NCI-H2029 treated with DMSO at 0.1 percent for 48 hours (cell line): ENCODE data around the gene ZNF212.
"Not testable (repeated sequence)": the region's sequence is repeated elsewhere in the genome, so short reads cannot be mapped to it uniquely, and the experiment has no call there.

Source experiments
- DNase-seq: peaks from one replicate; lab custom pipeline; 2025; lab: John Stamatoyannopoulos, UW

The ZNF212 gene

DNA sequence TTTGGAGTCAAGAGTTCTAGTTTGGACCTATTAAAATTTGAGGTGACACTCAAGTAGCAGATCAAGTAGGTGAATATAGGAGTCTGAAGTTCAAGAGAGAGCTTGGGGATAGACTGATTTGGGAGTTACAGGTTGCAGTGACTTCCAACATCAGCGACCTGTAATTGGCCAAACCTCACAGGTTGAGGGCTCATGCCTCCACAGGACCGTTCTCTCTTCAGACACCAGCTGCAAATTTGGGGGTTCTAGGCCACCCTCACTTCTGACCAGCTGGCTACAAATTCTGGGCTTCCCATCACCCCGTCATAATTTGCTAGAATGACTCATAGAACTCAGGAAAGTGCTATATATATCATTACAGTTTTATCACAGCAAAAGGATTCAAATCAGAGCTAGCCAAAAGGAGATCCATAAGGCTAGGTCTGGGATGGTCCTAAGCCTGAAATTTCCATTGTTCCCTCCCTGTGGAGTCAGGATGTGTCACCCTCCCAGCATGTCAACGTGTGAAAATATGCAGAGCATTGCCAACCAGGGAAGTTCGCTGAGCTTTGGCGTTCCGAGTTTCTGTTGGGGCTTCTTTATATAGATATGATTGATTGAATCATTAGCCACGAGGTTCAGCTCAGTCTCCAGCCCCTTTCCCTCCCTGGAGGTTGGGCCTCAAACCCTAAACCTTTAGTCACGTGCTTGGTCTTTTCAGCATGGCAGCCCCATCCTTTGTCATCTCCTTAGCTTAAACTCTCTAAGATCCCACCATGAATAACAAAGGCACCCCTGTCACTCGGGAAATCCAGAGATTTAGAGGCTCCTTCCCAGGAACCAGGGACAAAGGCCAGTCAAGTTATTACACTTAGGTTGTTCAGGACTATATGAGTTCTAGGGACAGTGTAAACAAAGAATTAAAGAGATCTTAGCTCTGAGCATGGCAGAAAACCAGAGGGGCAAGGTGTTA is 20.7 kb upstream of the ZNF212 start:
- DNase-seq = no peak

DNA sequence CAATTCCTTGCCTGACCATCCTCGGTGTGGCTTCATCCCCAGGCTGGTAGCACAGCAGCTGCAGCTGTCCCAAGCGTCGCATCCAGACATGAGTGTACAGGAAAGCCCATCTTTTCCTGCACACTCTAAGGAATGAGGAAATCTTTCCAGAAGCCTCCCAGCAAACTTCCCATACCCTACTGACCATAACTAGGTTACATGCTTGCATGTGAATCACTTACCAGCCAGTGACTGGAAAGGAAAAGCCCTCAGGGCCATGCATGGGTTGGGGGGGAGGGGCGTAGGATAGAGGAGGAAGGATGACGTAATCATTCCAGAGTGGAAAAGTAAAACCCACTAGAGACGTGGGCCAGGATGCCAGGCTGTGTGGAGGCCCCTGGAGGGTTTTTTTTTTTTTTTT is 18.9 kb upstream of the ZNF212 start:
- DNase-seq = no peak

DNA sequence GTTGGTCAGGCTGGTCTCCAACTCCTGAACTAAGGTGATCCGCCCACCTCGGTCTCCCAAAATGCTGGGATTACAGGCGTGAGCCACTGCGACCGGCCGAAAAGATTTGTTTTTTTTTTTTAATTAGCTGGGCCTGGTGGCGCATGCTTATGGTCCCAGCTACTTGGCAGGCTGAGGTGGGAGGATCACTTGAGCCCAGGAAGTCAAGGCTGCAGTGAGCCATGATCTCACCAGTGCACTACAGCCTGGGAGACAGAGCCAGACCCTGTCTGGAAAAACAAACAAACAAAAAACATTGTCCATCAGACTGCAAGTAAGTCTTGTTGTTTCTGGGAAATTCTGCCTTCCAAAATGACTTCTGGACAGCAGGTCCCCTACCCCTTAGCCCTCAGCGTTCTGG is 16.3 kb upstream of the ZNF212 start:
- DNase-seq = no peak

DNA sequence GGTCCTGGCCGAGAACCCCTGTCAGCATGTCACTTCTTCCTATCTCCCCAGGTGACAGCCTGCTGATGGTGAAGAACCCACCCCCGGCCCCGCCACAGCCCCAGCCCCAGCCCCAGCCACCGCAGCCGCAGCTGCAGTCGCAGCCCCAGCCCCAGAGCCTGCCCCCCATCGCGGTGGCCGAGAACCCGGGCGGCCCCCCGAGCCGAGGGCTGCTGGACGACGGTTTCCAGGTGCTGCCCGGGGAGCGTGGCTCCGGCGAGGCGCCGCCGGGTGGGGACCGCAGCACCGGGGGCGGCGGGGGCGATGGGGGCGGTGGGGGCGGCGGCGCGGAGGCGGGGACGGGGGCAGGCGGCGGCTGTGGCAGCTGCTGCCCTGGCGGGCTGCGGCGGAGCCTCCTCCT is 15.7 kb upstream of the ZNF212 start:
- no peak for DNase-seq

DNA sequence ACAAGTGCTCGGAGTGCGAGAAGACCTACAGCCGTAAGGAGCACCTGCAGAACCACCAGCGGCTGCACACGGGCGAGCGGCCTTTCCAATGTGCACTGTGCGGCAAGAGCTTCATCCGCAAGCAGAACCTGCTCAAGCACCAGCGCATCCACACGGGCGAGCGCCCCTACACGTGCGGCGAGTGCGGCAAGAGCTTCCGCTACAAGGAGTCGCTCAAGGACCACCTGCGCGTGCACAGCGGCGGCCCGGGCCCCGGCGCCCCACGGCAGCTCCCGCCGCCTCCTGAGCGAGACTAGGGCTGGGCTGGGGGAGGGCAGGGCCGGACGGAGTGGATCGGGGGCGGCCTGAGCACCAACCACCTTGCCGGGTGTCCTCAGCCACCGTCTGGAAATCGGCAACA is 15.1 kb upstream of the ZNF212 start:
- DNase-seq = no peak

DNA sequence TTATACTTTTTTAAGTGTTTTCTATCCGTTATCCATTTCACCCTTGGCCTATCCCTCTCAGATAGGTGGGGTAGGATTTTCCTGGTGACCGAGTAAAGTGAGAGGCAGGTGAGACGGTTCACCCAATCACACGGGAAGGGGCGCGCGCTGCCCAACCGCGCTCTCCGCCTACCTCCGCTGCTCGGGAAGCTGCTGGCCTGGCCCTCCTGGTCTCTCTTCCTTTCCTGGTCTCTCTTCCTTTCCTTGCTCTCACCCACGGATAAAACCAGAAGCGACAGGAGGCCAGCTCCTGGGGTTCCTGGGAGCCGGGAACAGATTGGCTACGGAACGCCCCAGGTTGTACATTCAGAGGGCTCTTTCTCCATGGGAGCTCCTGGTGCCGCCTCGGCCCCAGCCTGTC is 14.3 kb upstream of the ZNF212 start:
- DNase-seq = no peak

DNA sequence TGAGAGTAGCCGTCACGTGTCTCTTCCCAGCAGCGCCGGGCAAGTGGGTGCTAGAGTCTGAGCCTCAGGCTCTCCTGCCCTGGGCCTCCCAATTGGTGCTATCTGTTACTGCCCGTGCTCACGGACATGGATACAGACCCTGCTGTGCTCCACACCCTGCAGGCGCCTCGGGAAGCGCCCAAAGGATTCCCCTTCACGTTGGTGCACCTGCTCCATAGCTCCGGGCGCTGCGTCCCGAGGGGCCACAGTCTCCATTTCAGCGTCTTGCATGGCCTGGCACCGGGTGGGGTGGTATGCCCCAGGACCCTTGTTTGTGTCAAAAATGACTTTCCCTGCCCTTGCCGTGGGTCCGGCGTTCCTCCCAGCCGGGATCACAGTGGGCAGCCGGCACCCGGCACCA is 13.8 kb upstream of the ZNF212 start:
- DNase-seq = no peak

DNA sequence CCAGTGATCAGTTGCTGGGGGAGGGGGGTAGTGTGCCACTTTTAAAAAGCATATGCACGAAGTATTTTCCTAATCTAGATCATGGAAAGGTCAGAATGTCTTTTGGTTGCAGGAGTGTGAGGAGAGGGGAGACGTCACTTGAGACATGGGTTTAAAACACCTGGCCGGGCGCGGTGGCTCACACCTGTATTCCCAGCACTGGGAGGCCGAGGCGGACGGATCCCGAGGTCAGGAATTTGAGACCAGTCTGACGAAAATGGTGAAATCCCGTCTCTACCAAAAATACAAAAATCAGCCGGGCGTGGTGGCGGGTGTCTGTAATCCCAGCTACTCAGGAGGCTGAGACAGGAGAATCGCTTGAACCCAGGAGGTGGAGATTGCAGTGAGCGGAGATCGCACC is 13.1 kb upstream of the ZNF212 start:
- not testable (repeated sequence) for DNase-seq

DNA sequence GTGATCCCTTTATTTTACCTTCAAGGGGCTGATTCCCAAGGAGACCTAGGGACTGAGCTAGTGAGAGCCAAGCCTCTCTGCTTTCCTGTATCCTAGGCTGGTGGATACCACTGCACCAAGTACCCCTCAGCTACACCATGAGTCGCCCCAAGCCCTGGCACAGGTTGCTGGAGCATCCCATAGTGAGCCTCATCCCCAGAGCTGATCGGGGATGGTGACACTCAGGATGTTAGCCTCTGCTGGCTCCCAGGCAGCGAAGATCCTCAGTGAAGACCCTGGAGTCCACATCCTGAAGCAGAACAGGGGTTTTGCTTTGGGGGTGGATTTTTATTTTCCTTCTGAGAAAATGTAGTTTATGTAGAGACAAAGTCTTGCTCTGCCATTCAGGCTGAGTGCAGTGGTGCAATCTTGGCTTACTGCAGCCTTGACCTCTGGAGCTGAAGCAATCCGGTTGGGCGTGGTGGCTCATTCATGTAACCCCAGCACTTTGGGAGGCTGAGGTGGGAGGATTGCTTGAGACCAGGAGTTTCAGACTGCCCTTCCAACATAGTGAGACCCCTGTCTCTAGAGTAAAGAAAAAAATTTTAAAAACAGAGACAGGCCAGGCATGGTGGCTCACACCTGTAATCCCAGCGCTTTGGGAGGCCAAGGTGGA is 12.5 kb upstream of the ZNF212 start:
- DNase-seq = no peak

DNA sequence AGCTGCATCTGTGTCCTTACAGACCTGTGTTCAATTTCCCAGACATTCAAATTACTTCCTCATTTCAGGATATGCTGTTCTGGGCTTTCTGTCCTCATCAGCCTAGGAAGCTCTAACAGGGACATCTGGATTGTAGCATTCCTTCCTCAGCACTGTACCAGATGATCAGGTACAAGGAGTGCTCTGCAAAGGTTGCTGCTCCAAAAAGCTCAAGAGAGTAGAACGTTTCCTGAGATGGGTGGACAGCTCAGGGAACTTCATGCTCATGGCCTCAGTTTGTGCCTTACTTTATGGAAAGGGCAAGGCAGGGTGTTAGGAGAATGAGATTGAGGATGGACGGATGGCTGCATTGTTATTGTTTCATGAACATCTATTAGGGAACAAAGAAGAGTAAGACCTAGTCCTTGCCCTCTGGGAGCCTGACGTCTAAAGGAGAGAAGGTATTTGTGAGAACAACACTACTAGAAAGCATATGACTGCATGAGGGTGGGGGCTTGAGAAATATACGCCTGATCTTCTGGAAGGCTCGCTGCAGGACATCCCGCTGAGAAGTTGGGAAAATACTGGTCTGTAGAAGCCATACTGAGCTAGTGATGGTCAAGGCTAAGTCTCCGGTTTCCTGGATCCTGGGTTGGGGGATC is 10.5 kb upstream of the ZNF212 start:
- no peak for DNase-seq

DNA sequence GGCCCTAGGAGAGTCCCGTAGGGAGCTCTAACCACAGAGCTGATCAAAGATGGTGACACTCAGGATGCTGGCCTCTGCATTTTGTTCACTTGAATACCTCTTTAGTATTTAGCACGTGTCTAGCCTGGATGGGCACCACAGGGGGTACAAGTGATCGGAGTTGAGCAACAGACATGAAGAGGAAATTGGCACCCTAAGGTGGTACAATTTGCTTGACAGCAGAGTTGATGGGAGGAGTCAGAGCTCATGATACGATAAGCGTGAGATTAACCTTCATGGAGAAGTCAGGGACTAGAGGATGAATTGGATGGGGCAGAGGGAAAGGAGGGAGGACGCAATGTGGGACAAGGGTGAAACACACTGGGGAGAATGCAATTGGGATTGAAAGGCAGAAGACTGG is 9.9 kb upstream of the ZNF212 start:
- no peak for DNase-seq

DNA sequence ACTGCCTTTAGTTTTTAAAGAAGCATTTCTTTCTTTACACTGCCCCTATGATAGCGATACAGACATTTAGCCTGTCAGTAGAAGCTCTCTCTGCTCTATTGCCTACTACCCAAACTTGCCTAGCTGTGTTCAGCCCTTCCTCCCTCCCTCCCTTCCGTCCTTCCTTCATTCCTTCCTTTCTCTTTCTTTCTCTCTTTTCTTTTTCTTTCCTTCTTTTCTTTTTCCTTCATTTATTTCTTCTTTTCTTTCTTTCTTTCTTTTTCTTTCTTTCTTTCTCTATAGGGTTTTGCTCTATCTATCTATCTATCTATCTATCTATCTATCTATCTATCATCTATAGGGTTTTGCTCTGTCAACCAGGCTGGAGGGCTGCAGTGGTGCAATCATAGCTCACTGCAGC is 7.1 kb upstream of the ZNF212 start:
- no peak for DNase-seq

DNA sequence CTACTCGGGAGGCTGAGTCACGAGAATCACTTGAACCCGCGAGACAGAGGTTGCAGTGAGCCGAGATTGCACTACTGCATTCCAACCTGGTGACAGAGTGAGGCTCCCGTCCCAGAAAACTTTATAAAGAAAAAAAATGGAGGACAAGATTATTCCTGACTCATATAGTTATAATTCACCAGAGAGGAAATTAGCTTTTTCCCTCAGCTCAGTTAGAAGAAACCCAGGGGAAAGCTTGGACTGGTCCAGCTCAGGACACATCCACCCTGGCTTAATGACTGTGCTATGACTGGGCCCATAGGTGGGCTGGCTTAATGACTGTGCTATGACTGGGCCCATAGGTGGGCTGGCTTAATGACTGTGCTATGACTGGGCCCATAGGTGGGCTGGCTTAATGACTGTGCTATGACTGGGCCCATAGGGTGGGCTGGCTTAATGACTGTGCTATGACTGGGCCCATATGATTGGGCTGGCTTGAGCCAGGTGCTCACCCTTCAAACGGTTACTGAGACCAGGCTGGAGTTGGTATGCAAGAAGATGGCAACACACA is 5.7 kb upstream of the ZNF212 start:
- DNase-seq = not testable (repeated sequence)

DNA sequence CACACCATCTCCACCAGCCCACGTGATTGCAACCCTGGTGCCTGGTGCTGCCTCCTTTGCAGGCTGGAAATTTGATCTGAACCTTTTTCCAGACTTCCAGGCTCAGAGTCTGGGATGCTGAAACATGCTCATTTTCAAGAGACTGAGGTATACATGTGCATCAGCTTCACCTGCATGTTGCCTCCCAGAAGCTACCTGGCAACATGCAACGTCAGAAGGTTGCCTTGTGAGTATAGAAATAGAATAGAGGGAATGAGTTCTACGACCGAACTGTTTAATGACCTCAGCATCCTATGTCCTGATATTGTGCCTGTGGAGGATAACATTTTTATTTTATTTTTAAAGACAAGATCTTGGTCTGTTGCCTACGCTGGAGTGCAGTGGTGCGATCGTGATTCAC is 1.9 kb upstream of the ZNF212 start:
- no peak for DNase-seq

DNA sequence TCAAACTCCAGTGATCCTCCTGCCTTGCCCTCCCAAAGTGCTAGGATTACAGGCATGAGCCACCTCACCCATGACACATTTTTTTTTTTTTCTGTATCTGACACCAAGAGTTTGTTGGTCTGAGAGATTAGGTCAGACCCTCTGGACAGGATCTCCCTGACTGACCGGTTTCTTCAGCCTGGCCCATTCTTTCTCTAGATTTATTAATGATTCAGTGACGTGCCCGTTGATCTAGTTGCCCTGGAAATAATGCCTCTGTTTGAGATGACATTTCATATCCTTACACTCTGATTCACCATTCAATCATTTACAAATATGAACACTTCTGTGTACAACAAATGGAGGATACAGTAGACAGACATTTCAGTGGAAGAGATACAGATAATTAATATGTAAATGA is 1.4 kb upstream of the ZNF212 start:
- no peak for DNase-seq

DNA sequence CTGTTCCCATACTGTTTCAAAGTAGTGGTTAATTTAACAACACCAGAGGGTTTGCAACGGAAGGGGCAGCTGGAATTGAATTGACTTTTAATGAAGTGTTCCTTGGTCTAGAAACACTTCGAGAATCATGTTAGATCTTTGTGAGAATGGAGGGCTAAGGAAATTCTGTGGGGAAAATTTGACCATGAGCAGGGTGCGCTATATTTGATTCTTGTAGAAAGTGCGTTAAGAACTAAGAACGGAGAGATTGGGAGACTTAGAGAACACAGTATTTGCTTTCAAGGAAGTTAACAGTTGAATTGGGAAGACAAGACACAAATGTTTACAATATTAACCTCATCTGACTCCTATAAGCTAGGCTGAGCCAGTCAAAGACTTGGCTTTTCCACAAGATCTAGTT is 1.2 kb downstream of the ZNF212 start:
- no peak for DNase-seq

DNA sequence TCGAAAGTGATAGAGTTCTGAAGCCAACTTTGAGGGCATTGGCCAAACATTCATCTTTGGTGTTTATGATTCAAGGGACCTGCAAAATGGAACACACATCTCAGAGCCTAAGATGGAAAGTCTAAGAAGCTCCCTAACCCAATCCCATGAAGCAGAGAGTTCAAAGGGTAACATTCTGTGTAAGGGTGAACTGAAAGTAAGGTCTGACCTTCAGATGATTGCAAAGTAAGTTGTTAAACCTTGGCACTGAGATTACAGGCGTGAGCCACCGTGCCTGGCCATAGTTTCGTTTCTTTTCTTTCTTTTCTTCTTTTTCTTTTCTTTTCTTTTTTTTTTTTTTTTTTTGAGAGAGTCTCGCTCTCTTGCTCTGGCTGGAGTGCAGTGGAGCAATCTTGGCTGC is 2.2 kb downstream of the ZNF212 start:
- no peak for DNase-seq

DNA sequence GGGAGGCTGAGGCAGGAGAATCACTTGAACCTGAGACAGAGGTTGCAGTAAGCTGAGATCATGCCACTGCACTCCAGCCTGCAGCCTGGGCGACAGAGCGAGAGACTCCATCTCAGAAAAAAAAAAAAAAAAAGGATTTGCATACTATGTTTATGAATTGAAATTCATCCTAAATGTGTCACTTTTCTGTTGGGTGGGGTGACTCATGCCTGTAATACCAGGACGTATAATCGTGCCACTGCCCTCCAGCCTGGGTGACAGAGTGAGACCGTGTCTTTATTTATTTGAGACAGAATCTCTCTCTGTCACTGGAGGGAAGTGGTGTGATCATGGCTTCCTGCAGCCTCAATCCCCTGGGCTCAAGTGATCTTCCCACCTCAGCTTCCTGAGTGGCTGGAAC is 5.8 kb downstream of the ZNF212 start:
- DNase-seq = no peak

DNA sequence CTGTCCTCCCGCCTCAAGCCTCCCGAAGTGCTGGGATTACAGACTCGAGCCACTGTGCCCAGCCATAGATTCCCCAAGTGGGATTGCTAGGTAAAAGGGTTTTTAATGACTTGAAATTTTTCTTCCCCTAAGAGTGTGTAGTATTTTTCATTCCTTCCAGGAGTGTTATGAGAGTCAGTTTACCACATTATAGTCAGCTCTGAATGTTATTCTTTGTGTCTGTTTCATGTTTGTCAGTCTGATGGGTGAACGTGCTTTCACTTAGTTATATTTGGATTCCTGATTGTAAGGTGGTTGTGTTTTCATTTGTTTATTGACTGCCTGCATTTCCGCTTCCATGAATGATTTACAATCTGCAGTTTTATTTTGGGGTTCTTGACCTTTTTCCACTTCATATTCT is 6.3 kb downstream of the ZNF212 start:
- DNase-seq = no peak

DNA sequence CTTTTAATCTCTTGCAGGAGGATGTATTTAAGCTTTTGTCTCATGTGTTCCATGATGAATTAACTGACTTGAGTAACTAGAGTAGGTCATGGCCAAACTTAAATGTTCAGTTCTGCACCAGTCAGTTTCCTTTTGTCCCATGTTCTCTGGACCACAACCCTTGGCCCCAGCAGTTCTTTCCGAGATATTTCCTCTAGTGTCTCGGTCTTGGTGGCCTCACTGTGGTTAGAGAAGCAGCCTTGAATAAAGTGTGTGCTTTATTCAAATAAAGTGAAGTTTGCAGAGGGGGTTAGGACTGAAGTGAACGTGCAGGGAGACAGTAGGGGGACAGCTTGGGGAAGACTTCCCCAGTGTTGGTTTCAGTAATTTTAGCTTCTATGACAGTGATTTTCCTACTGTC is 9.3 kb downstream of the ZNF212 start:
- DNase-seq = no peak

DNA sequence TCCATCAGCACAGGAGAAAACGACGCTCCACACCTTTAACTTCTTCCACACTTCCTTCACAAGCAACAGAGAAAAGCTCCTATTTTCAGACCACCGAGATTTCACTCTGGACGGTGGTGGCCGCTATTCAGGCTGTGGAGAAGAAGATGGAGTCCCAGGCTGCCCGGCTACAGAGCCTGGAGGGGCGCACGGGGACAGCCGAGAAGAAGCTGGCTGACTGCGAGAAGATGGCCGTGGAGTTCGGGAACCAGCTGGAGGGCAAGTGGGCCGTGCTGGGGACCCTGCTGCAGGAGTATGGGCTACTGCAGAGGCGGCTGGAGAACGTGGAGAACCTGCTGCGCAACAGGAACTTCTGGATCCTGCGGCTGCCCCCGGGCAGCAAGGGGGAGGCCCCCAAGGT is 10.7 kb downstream of the ZNF212 start:
- not testable (repeated sequence) for DNase-seq

DNA sequence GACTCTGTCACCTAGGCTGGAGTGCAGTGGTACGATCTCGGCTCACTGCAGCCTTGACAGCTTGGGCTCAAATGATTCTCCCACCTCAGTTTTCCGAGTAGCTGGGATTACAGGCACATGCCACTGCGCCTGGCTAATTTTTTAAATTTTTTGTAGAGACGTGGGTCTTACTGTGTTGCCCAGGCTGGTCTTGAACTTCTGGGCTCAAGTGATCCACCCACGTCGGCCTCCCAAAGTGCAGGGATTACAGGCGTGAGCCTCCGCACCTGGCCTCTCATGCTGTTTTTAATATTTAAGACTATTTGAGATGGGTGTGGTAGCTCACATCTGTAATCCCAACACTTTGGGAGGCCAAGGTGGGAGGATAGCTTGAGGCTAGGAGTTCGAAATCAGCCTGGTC is 12.1 kb downstream of the ZNF212 start:
- not testable (repeated sequence) for DNase-seq

DNA sequence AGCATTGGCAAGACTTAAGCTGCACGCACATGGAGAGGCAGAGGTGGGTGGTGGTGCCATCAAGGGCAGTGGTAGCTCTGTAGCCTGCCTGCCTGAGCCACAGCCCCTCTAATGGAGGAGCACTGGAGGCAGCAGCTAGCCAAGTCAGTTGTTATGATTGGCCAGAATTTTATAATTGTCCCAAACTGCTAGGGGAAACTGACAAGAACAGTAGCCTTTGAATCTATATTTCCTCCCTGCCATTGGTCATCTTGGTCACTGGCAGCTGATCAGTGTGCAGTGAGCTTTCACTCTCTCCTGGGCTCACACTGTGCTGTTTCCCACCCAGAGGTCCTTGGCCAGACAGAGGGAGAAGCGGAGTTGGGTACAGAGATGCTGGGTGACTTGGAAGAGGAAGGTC is 12.9 kb downstream of the ZNF212 start:
- no peak for DNase-seq
